HepG2 (cell line): ENCODE results near the gene SLC23A2. TPM values are rescaled to one million over a fixed set of nuclear protein-coding genes. Genes with fewer than 3 reads are reported as not detected.

ENCODE experiments used
- ARNT2 ChIP-seq: sonication (generic); formaldehyde crosslinking; IDR thresholded peaks from 2 replicates; pipeline ENCODE4 v1.8.0; 2022; ENCODE audit warnings: mild to moderate bottlenecking, low read depth, missing genetic modification reagents, moderate library complexity
- BCL6 ChIP-seq: IDR thresholded peaks from 2 replicates; pipeline ENCODE4 v1.6.1; 2016; ENCODE audit warnings: missing genetic modification reagents, missing compliant biosample characterization
- DR1 ChIP-seq: sonication (generic); formaldehyde crosslinking; IDR thresholded peaks from 2 replicates; pipeline ENCODE4 v1.8.0; 2021; ENCODE audit warnings: mild to moderate bottlenecking, missing genetic modification reagents, inconsistent platforms
- JUND ChIP-seq: sonication (generic); formaldehyde crosslinking; IDR thresholded peaks from 2 replicates; pipeline ENCODE4 v1.8.0; 2022; ENCODE audit warnings: mild to moderate bottlenecking, missing genetic modification reagents
- KAT7 ChIP-seq: IDR thresholded peaks from 2 replicates; pipeline ENCODE4 v1.6.1; 2018; ENCODE audit warnings: borderline replicate concordance, missing compliant biosample characterization
- KLF12 ChIP-seq: sonication (generic); formaldehyde crosslinking; IDR thresholded peaks from 2 replicates; pipeline ENCODE4 v1.4.0; 2020; ENCODE audit warnings: missing genetic modification reagents, borderline replicate concordance
- SMAD9 ChIP-seq: sonication (generic); formaldehyde crosslinking; IDR thresholded peaks from 2 replicates; pipeline ENCODE4 v1.5.1; 2020; ENCODE audit warnings: mild to moderate bottlenecking, missing genetic modification reagents
- STAT5B ChIP-seq: sonication (generic); formaldehyde crosslinking; IDR thresholded peaks from 2 replicates; pipeline ENCODE4 v1.4.0; 2020; ENCODE audit warnings: missing genetic modification reagents
- ZNF367 ChIP-seq: sonication (generic); formaldehyde crosslinking; IDR thresholded peaks from 2 replicates; pipeline ENCODE4 v1.4.0; 2020; ENCODE audit warnings: missing genetic modification reagents, borderline replicate concordance
- ZNF562 ChIP-seq: sonication (generic); formaldehyde crosslinking; IDR thresholded peaks from 2 replicates; pipeline ENCODE4 v1.8.0; 2022; ENCODE audit warnings: missing genetic modification reagents, borderline replicate concordance
- ZNF768 ChIP-seq: sonication (generic); formaldehyde crosslinking; IDR thresholded peaks from 2 replicates; pipeline ENCODE4 v1.4.0; 2020; ENCODE audit warnings: missing genetic modification reagents
- polyA plus RNA-seq, 8 experiments: library from polyadenylated mRNA; depleted of rRNA in 3 of 8; stranded (reverse) in 7 of 8; unstranded in 1 of 8; fragments of >200 nt; fragmentation: Illumina TruSeq in 4 of 8; extraction: Trizol in 4 of 8; gene quantifications; 2 replicates each; pipeline versions ENCODE4 v1.2.1 to v1.2.3, GENCODE V29; 2011 to 2016; ENCODE audit warnings: low read depth in 4 of 8, missing spikeins in 1 of 8, mixed read lengths in 1 of 8; ENCODE audit not compliant: insufficient read depth in 1 of 8
- total RNA-seq, 5 experiments: library from RNA; depleted of rRNA; stranded (reverse); fragments of >200 nt; fragmentation: Illumina TruSeq; extraction: Trizol; gene quantifications; 2 replicates each; pipeline ENCODE4 v1.2.3, GENCODE V29; 2016; ENCODE audit warnings: low read depth in 1 of 5
- TF ChIP-seq, protein P1 (sequence below): sonication (generic); formaldehyde crosslinking; IDR thresholded peaks from 2 replicates; pipeline ENCODE4 v1.4.0; 2020; ENCODE audit warnings: mild to moderate bottlenecking, missing genetic modification reagents
- TF ChIP-seq, protein P2 (sequence below): sonication (generic); formaldehyde crosslinking; IDR thresholded peaks from 2 replicates; pipeline ENCODE4 v1.5.0; 2020; ENCODE audit warnings: mild to moderate bottlenecking, missing genetic modification reagents
- TF ChIP-seq, protein P3 (sequence below): IDR thresholded peaks from 2 replicates; pipeline ENCODE4 v1.6.1; 2012; ENCODE audit warnings: low read length, improper control_type of control experiment
- TF ChIP-seq, protein P4 (sequence below): IDR thresholded peaks from 2 replicates; pipeline ENCODE4 v1.6.1; 2016; ENCODE audit warnings: low read depth, control low read depth

SLC23A2 gene
- total and polyA plus RNA-seq, 2 of the 13 experiments (the other 11 are each of a cell fraction or from before 2014, with no cell fraction given): 42.2 to 51.2 TPM

DNA sequence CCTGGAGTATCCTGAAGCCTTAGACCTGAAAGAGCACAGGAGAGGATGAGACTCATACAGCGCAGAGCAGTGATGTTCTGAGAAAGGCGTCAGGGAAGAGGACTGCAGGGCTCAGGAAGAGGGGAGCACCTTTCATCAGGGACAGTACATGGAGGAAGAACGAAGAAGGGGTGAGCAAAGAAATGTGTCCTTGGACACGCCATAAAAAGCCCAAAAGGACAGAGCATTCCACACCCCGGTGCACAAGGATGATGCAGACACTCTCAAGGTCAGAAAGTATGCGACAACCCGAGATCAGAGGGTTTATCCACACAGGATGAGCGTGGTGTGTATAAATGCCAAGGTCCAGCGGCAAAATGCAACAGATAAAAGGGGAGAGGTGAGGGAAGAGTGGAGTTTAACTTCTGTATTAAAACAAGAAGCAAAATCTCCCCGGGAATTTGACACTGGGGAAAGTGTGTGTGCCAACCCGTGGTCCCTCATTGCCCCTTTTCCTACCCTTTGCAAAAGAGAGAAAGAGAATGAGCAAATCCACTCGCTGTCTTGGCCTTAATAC is 64.4 kb downstream of the SLC23A2 start (continued):
- TF ChIP-seq, protein P1, sequence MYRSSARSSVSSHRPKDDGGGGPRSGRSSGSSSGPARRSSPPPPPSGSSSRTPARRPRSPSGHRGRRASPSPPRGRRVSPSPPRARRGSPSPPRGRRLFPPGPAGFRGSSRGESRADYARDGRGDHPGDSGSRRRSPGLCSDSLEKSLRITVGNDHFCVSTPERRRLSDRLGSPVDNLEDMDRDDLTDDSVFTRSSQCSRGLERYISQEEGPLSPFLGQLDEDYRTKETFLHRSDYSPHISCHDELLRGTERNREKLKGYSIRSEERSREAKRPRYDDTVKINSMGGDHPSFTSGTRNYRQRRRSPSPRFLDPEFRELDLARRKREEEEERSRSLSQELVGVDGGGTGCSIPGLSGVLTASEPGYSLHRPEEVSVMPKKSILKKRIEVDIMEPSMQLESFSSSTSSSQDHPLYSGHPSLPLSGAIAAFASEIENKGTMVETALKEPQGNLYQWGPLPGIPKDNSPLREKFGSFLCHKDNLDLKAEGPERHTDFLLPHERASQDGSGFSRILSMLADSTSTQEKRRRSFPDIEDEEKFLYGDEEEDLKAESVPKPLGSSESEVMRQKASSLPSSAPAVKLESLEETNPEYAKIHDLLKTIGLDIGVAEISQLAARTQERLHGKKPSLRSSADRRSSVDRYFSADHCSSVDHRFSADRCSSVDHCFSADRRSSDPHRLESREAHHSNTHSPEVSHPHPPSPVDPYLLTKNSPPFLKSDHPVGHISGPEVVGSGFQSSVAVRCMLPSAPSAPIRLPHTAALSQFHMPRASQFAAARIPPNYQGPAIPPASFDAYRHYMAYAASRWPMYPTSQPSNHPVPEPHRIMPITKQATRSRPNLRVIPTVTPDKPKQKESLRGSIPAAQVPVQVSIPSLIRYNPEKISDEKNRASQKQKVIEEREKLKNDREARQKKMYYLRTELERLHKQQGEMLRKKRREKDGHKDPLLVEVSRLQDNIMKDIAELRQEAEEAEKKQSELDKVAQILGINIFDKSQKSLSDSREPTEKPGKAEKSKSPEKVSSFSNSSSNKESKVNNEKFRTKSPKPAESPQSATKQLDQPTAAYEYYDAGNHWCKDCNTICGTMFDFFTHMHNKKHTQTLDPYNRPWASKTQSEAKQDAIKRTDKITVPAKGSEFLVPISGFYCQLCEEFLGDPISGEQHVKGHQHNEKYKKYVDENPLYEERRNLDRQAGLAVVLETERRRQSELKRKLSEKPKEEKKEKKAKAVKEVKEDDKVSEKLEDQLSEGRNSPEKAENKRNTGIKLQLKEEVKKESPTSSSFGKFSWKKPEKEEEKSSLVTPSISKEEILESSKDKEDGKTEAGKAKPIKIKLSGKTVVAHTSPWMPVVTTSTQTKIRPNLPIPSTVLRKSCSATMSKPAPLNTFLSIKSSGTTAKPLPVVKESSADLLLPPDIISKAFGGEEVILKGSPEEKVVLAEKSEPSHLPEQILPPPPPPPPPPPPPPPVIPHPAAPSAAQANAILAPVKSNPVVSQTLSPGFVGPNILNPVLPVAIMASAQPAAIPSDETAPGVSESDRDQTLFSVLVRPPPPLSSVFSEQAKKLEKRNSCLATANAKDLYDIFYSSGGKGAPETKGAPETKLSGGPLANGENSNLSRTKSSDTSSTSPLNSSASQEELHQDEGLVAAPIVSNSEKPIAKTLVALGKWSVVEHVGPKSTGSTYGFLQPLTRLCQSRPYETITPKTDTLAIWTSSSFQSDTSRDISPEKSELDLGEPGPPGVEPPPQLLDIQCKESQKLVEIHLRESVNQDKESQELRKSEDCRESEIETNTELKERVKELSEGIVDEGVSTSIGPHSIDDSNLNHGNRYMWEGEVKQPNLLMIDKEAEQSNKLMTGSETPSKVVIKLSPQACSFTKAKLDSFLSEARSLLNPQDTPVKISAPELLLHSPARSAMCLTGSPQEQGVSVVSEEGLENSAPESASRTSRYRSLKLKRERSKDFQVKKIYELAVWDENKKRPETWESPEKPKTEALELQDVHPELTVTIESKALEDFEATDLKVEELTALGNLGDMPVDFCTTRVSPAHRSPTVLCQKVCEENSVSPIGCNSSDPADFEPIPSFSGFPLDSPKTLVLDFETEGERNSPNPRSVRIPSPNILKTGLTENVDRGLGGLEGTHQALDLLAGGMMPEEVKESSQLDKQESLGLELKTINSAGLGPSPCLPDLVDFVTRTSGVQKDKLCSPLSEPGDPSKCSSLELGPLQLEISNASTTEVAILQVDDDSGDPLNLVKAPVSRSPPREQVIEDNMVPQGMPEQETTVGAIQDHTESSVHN (CRISPR knock-in tag): peak; percentile 95; the same call in 1 of the 2 replicates
- TF ChIP-seq BCL6 (CRISPR knock-in tag) (peak; percentile 67; the same call in 1 of the 2 replicates), ZNF562 (CRISPR knock-in tag) (no peak), KAT7 (CRISPR knock-in tag) (no peak; the same call in 1 of the 2 replicates), DR1 (CRISPR knock-in tag) (no peak), ZNF768 (CRISPR knock-in tag) (no peak), ARNT2 (CRISPR knock-in tag) (no peak; the same call in 1 of the 2 replicates), KLF12 (CRISPR knock-in tag) (no peak), SMAD9 (no peak), STAT5B (no peak), ZNF367 (CRISPR knock-in tag) (no peak), JUND (CRISPR knock-in tag) (peak; percentile 34; the same call in 1 of the 2 replicates)
- TF ChIP-seq, protein P2, sequence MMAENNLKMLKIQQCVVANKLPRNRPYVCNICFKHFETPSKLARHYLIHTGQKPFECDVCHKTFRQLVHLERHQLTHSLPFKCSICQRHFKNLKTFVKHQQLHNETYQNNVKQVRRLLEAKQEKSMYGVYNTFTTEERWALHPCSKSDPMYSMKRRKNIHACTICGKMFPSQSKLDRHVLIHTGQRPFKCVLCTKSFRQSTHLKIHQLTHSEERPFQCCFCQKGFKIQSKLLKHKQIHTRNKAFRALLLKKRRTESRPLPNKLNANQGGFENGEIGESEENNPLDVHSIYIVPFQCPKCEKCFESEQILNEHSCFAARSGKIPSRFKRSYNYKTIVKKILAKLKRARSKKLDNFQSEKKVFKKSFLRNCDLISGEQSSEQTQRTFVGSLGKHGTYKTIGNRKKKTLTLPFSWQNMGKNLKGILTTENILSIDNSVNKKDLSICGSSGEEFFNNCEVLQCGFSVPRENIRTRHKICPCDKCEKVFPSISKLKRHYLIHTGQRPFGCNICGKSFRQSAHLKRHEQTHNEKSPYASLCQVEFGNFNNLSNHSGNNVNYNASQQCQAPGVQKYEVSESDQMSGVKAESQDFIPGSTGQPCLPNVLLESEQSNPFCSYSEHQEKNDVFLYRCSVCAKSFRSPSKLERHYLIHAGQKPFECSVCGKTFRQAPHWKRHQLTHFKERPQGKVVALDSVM (CRISPR knock-in tag): no peak
- TF ChIP-seq, protein P3, sequence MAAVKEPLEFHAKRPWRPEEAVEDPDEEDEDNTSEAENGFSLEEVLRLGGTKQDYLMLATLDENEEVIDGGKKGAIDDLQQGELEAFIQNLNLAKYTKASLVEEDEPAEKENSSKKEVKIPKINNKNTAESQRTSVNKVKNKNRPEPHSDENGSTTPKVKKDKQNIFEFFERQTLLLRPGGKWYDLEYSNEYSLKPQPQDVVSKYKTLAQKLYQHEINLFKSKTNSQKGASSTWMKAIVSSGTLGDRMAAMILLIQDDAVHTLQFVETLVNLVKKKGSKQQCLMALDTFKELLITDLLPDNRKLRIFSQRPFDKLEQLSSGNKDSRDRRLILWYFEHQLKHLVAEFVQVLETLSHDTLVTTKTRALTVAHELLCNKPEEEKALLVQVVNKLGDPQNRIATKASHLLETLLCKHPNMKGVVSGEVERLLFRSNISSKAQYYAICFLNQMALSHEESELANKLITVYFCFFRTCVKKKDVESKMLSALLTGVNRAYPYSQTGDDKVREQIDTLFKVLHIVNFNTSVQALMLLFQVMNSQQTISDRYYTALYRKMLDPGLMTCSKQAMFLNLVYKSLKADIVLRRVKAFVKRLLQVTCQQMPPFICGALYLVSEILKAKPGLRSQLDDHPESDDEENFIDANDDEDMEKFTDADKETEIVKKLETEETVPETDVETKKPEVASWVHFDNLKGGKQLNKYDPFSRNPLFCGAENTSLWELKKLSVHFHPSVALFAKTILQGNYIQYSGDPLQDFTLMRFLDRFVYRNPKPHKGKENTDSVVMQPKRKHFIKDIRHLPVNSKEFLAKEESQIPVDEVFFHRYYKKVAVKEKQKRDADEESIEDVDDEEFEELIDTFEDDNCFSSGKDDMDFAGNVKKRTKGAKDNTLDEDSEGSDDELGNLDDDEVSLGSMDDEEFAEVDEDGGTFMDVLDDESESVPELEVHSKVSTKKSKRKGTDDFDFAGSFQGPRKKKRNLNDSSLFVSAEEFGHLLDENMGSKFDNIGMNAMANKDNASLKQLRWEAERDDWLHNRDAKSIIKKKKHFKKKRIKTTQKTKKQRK: no peak
- TF ChIP-seq, protein P4, sequence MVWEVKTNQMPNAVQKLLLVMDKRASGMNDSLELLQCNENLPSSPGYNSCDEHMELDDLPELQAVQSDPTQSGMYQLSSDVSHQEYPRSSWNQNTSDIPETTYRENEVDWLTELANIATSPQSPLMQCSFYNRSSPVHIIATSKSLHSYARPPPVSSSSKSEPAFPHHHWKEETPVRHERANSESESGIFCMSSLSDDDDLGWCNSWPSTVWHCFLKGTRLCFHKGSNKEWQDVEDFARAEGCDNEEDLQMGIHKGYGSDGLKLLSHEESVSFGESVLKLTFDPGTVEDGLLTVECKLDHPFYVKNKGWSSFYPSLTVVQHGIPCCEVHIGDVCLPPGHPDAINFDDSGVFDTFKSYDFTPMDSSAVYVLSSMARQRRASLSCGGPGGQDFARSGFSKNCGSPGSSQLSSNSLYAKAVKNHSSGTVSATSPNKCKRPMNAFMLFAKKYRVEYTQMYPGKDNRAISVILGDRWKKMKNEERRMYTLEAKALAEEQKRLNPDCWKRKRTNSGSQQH (CRISPR knock-in tag): no peak; the same call in 1 of the 2 replicates
